ENCODE data around the gene PEX11B. TPM values are rescaled to one million over a fixed set of nuclear protein-coding genes. Genes with fewer than 3 reads are reported as not detected.

Gene PEX11B
- total and polyA plus RNA-seq, 2 experiments from 2014 or later: 7.4 to 9.1 TPM

GRCh38 chr1:145922266-145922665 is 3.7 kb upstream of the PEX11B start:
- H3K4me1 Mint-ChIP-seq: peaks cover 18% of the 10 kb centered on the region
- H3K27me3 ChIP-seq (ENCODE audit: insufficient read depth): peaks cover 8% of the 10 kb centered on the region; the same call in 1 of the 2 replicates

More at GRCh38 chr1:145922266-145922665, 3.7 kb upstream of the PEX11B start:
- Mint-ChIP-seq H3K27me3 (ENCODE audit: insufficient read depth, low read depth, poor library complexity) (peaks cover 16% of the 10 kb centered on the region), H3K9me3 (no peaks in the 10 kb centered on the region), H3K36me3 (ENCODE audit: low read depth) (peaks cover 18% of the 10 kb centered on the region), H3K27ac (no peak overlapping the region), H3K4me3 (no peak overlapping the region)
- Histone ChIP-seq H3K27ac (ENCODE audit: low read depth) (no peak overlapping the region), H3K79me2 (replicated peaks; ENCODE audit: insufficient read depth) (peaks cover 12% of the 10 kb centered on the region), H4K20me1 (replicated peaks; ENCODE audit: insufficient read depth) (no peaks in the 10 kb centered on the region; the same call in 1 of the 2 replicates), H3K9me2 (ENCODE audit: insufficient read depth) (no peaks in the 10 kb centered on the region), H2AFZ (no peak overlapping the region), H3K4me2 (no peak overlapping the region), H3K36me3 (ENCODE audit: insufficient read depth) (peaks cover 19% of the 10 kb centered on the region), H3K4me3 (no peak overlapping the region), H3F3A (replicated peaks; ENCODE audit: low read depth) (peaks cover 5% of the 10 kb centered on the region; the same call in 1 of the 2 replicates), H3K4me1 (ENCODE audit: insufficient read depth) (peaks cover 6% of the 10 kb centered on the region; the same call in 1 of the 2 replicates)
- no peak for TF ChIP-seq POLR2AphosphoS5 (IDR thresholded peaks at IDR 0.05; ENCODE audit: low read depth)
- TF ChIP-seq CTCF (conservative IDR thresholded peaks at IDR 0.05; ENCODE audit: low read depth in 2 of 2): no peak
- TF ChIP-seq NANOG (IDR thresholded peaks at IDR 0.05; ENCODE audit: borderline replicate concordance): no peak
- TF ChIP-seq ZNF462 (CRISPR knock-in tag; IDR thresholded peaks at IDR 0.05): no peak
- DNase-seq (ENCODE audit: low spot score) (no peak), ATAC-seq (no peak)
